ENCODE measurements around the gene SYTL5.

DNA sequence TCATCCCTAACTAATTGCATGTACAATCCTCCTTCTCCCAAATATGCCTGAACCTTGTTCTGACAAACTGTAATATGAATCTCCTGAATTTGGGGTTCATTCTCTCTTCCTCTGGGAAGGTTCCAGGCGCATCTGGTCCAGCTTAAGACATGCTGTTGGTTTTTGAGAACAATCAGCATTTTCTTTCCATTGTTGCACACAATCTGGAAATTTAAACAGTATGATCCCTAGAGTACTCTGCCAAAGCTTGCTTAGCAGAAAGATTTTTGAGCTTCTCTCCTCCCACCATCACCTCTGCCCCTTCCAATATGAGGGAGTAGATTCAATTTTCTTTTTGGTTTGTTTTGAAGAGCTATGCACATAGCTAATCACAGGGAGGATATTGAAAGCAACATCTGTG is 164.2 kb downstream of the SYTL5 start:
- TF ChIP-seq, protein P1, sequence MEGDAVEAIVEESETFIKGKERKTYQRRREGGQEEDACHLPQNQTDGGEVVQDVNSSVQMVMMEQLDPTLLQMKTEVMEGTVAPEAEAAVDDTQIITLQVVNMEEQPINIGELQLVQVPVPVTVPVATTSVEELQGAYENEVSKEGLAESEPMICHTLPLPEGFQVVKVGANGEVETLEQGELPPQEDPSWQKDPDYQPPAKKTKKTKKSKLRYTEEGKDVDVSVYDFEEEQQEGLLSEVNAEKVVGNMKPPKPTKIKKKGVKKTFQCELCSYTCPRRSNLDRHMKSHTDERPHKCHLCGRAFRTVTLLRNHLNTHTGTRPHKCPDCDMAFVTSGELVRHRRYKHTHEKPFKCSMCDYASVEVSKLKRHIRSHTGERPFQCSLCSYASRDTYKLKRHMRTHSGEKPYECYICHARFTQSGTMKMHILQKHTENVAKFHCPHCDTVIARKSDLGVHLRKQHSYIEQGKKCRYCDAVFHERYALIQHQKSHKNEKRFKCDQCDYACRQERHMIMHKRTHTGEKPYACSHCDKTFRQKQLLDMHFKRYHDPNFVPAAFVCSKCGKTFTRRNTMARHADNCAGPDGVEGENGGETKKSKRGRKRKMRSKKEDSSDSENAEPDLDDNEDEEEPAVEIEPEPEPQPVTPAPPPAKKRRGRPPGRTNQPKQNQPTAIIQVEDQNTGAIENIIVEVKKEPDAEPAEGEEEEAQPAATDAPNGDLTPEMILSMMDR (optimal IDR thresholded peaks at IDR 0.05 in 1 of 3, IDR thresholded peaks at IDR 0.05 in 1 of 3, conservative IDR thresholded peaks at IDR 0.05 in 1 of 3; ENCODE audit: extremely low read depth in 1 of 3, insufficient read depth in 2 of 3, low read length in 3 of 3) = no peak
- TF ChIP-seq EZH2 (IDR thresholded peaks at IDR 0.05; ENCODE audit: low read length) = no peak
